Measurements from ENCODE around the gene GPR137.

- TF ChIP-seq, protein P1, sequence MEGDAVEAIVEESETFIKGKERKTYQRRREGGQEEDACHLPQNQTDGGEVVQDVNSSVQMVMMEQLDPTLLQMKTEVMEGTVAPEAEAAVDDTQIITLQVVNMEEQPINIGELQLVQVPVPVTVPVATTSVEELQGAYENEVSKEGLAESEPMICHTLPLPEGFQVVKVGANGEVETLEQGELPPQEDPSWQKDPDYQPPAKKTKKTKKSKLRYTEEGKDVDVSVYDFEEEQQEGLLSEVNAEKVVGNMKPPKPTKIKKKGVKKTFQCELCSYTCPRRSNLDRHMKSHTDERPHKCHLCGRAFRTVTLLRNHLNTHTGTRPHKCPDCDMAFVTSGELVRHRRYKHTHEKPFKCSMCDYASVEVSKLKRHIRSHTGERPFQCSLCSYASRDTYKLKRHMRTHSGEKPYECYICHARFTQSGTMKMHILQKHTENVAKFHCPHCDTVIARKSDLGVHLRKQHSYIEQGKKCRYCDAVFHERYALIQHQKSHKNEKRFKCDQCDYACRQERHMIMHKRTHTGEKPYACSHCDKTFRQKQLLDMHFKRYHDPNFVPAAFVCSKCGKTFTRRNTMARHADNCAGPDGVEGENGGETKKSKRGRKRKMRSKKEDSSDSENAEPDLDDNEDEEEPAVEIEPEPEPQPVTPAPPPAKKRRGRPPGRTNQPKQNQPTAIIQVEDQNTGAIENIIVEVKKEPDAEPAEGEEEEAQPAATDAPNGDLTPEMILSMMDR (IDR thresholded peaks at IDR 0.05; ENCODE audit: low read depth, low read length) = no peak
- no peak for TF ChIP-seq POLR2A (IDR thresholded peaks at IDR 0.05; ENCODE audit: extremely low read depth, insufficient read length)
These were observed 34.0 kb upstream of the GPR137 start for GRCh38 chr11:64251753-64252002.

All from NB4 (cell line).